ENCODE results near the gene WEE1.

GRCh38 chr11:9609841-9610240 lies 36.4 kb downstream of the WEE1 start:
- TF ChIP-seq, protein P1, sequence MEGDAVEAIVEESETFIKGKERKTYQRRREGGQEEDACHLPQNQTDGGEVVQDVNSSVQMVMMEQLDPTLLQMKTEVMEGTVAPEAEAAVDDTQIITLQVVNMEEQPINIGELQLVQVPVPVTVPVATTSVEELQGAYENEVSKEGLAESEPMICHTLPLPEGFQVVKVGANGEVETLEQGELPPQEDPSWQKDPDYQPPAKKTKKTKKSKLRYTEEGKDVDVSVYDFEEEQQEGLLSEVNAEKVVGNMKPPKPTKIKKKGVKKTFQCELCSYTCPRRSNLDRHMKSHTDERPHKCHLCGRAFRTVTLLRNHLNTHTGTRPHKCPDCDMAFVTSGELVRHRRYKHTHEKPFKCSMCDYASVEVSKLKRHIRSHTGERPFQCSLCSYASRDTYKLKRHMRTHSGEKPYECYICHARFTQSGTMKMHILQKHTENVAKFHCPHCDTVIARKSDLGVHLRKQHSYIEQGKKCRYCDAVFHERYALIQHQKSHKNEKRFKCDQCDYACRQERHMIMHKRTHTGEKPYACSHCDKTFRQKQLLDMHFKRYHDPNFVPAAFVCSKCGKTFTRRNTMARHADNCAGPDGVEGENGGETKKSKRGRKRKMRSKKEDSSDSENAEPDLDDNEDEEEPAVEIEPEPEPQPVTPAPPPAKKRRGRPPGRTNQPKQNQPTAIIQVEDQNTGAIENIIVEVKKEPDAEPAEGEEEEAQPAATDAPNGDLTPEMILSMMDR (IDR thresholded peaks at IDR 0.05; ENCODE audit: insufficient read depth, low read depth, low read length) = no peak
- TF ChIP-seq EZH2 (IDR thresholded peaks at IDR 0.05; ENCODE audit: insufficient read depth, low read length) = no peak
